HL-60/S4 treated with retinoic acid at 250 ng/mL for 4 days and 3 days (cell line): ENCODE results near the gene MYRF.

ENCODE experiments used
- in situ Hi-C: fragments of 300-500 bp; cut with MboI; formaldehyde crosslinking; loops from 2 replicates; pipeline ENCODE4 v1.7.0; 2022; ENCODE audit warnings: low sequenced_read_pairs

MYRF gene

GRCh38 chr11:61756452-61757212 is 4.2 kb downstream of the MYRF start:
- in situ Hi-C loops = no loop called here

- in situ Hi-C loops = no loop called here
Measured at GRCh38 chr11:61757213-61757862, 4.9 kb downstream of the MYRF start.

GRCh38 chr11:61760946-61761345 is 8.5 kb downstream of the MYRF start:
- in situ Hi-C loops = no loop called here

- in situ Hi-C loops = no loop called here
Measured at GRCh38 chr11:61761440-61762222, 9.2 kb downstream of the MYRF start.

GRCh38 chr11:61762223-61762615 is 9.8 kb downstream of the MYRF start:
- in situ Hi-C loops = no loop called here

- in situ Hi-C loops = no loop called here
Measured at GRCh38 chr11:61762798-61763197, 10.4 kb downstream of the MYRF start.

- in situ Hi-C loops = no loop called here
Measured at GRCh38 chr11:61763930-61764605, 11.6 kb downstream of the MYRF start.

- in situ Hi-C loops = no loop called here
Measured at GRCh38 chr11:61764606-61765260, 12.3 kb downstream of the MYRF start.

GRCh38 chr11:61765550-61766253 is 13.3 kb downstream of the MYRF start:
- in situ Hi-C loops = no loop called here

- in situ Hi-C loops = no loop called here
Measured at GRCh38 chr11:61766353-61766841, 14.0 kb downstream of the MYRF start.

GRCh38 chr11:61768376-61769076 is 16.1 kb downstream of the MYRF start:
- in situ Hi-C loops = no loop called here

GRCh38 chr11:61769169-61769920 is 16.9 kb downstream of the MYRF start:
- in situ Hi-C loops = no loop called here

GRCh38 chr11:61769946-61770683 is 17.7 kb downstream of the MYRF start:
- in situ Hi-C loops = no loop called here

GRCh38 chr11:61771195-61771894 is 18.9 kb downstream of the MYRF start:
- in situ Hi-C loops = no loop called here

GRCh38 chr11:61771985-61772455 is 19.6 kb downstream of the MYRF start:
- in situ Hi-C loops = no loop called here

- in situ Hi-C loops = no loop called here
Measured at GRCh38 chr11:61773356-61773755, 20.9 kb downstream of the MYRF start.

- in situ Hi-C loops = no loop called here
Measured at GRCh38 chr11:61773809-61774208, 21.4 kb downstream of the MYRF start.
